Measurements from ENCODE around the gene GRIK4.

The GRIK4 gene

GRCh38 chr11:120642196-120642894 lies 130.8 kb downstream of the GRIK4 start:
- DNase-seq (ENCODE audit: low read depth): no peak

GRCh38 chr11:120643284-120643683 lies 131.7 kb downstream of the GRIK4 start:
- no peak for DNase-seq (ENCODE audit: low read depth)

DNA sequence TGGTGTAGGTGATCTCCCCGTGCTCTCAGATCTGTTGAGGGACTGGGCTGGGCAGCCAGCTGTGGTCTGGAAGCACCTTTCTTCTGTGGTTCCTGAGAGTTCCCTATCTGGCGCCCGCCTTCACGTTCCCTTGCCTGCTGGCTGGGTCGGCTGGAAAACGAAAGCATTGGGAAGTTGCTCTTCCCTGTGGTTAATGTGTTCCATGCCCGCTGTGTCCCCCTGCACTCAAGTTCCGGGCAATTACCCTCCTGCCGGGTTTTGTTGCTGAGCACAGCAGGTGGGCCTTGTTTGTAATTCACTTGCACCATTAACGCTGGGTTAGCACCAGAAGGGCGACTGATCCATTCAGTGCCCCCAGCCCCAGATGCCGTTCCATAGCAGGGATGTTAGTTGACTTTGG lies 134.1 kb downstream of the GRIK4 start:
- DNase-seq (ENCODE audit: low read depth): no peak

- no peak for DNase-seq (ENCODE audit: low read depth)
These were observed 134.7 kb downstream of the GRIK4 start for GRCh38 chr11:120646206-120646605.

GRCh38 chr11:120647681-120648080 lies 136.1 kb downstream of the GRIK4 start:
- no peak for DNase-seq (ENCODE audit: low read depth)

GRCh38 chr11:120648771-120649170 lies 137.2 kb downstream of the GRIK4 start:
- DNase-seq (ENCODE audit: low read depth): no peak

DNA sequence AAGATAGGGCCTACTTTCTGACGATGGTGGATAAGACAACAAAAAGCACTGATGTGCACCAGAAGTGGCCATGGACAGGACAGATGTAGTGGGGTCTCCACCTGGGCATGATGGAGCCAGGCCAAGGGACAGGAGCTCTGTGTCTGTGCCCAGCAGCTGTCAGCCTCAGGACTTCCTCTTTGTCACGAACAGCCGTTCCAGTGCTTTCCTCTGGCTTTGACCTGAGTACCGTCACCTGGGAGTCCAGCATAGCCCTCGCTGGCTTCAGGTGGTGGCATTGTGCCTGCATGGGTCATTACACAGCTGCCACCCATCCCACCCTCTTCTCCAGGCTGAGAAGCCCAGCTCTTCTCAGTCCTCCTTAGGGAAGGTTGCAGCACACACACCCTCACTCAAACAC lies 137.8 kb downstream of the GRIK4 start:
- DNase-seq (ENCODE audit: low read depth): no peak

GRCh38 chr11:120651396-120651795 lies 139.8 kb downstream of the GRIK4 start:
- no peak for DNase-seq (ENCODE audit: low read depth)

DNA sequence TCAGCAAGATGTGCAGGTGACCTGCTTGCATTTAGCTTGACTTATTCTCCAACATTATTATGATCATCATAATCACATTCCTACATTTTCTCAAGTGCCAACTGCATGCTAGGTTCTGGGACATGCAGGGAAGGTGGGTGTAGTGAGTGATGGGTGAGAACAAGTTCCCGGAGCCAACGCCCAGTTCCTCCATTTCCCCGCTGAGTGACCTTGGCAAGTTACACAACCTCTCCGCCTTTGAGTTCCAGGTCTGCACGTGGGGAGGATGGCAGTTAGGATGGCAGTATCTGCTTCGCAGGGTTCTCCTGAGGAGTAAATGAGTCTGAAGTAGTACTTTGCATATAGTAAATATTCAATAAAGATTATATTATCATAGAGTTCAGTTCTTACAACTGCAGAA lies 140.3 kb downstream of the GRIK4 start:
- DNase-seq (ENCODE audit: low read depth): no peak

GRCh38 chr11:120652705-120653335 lies 141.3 kb downstream of the GRIK4 start:
- DNase-seq (ENCODE audit: low read depth): no peak

GRCh38 chr11:120655589-120655988 lies 144.0 kb downstream of the GRIK4 start:
- DNase-seq (ENCODE audit: low read depth): no peak

- DNase-seq (ENCODE audit: low read depth): no peak
These were observed 145.9 kb downstream of the GRIK4 start for GRCh38 chr11:120657306-120658070.

DNA sequence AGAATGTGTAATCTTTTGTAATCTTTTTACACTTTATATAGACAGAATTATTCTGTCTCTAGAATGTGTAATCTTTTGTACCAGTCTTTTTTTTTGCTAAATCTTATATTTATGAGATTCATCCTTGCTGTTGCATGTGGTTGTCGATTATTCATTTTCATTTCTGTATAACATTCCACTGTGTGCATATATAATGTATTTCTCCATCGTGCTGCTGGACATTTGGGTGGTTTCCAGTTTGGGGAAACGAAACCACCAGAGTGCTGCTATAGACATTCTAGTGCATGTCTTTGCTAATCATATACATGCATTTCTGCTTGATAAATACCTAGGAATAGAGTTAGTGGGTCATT lies 146.5 kb downstream of the GRIK4 start:
- DNase-seq (ENCODE audit: low read depth): no peak

DNA sequence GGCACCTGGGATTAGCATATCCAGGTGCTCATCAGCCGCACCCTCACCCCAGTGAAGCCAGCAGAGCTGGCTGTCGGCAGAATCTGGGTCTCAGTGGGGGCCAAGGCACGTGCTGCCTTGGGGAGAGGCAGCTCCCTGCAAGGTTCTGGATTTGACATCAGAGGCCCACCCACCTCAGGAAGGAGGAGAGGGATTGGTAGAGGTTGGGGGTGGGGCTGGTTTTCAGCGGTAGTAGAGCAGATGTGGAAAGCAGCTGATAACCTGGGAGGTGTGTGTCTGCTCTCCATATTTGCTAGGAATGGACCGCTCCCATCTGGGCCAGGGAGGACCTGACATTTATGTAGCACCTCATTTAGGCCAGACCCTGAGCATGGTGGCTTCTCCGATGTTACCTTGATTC lies 147.5 kb downstream of the GRIK4 start:
- no peak for DNase-seq (ENCODE audit: low read depth)

GRCh38 chr11:120660024-120660565 lies 148.5 kb downstream of the GRIK4 start:
- DNase-seq (ENCODE audit: low read depth): no peak

DNA sequence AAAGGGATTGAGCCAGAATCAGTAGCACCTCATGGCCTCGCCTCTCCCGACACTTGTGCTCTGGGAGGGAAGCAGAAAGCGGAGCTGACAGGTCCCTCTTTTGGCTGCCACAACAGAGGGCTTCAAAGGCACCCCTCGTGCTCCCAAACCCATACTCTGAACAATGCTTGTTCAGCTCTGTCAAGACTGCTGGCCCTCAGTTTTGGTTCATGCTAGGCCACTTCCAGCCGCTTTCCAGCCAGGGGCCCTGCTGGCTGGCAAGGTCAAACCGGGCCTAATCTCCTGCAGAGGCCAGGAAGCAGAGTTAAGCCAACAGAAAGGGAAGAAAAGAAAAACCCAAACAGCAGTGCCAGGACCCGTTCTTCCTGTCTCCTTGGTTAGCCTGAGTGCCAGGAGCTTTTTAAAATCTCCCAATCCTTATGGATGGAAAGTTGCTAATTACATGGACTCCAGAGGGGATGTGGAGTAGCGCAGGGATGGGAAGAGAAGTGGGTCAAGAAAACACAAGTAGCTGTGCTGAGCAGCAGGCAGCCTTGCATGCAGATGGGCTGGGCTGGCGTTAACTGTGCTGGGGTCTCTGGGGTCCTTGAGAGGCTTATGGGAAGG lies 150.6 kb downstream of the GRIK4 start:
- no peak for DNase-seq (ENCODE audit: low read depth)

GRCh38 chr11:120663142-120663541 lies 151.6 kb downstream of the GRIK4 start:
- DNase-seq (ENCODE audit: low read depth): no peak

DNA sequence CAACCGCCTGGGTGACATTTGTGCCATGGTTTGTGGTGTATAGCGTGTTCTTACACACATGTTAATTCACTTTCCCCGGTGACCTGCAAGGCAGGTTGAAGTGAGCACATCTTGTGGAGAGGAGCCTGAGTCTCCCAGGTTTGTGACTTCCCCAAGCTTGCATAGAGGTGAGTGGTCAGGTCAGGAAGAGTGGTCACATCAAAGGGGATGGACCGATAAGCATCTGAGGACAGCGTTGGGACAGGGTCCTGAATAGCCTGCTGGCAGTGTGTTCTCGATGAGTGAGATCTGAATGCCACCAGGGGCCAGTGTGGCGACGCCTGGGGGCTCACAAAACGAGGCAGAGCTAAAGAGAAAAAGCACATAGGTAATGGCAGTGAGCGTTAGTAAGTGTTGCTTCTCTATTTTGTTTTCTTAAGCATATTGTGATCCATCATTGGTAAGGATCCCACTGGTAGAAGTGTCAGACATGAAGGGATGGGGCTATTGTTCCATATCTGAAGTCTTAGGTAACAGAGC lies 154.6 kb downstream of the GRIK4 start:
- no peak for DNase-seq (ENCODE audit: low read depth)

GRCh38 chr11:120667281-120667680 lies 155.7 kb downstream of the GRIK4 start:
- no peak for DNase-seq (ENCODE audit: low read depth)

- DNase-seq (ENCODE audit: low read depth): no peak
These were observed 156.4 kb downstream of the GRIK4 start for GRCh38 chr11:120667934-120668333.

DNA sequence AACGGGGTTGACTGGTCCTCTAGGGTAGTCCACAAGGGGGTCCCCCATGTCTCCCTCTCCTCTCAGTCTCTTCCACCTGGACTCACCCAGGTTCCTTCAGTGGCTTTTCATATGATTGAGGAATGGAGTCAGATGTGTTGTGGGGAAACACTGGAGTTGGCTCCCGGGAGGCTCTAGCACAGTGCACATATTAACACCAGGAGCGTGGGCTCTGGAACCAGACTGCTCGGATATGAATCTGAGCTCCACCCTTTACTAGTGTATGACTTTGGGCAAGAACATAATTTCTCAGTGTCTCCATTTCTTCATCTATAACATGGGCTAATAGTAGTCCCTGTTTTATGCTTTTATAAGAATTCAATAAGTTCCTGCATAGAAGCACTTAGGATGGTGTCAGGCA lies 157.0 kb downstream of the GRIK4 start:
- no peak for DNase-seq (ENCODE audit: low read depth)

- no peak for DNase-seq (ENCODE audit: low read depth)
These were observed 163.0 kb downstream of the GRIK4 start for GRCh38 chr11:120674542-120674941.

Data from GM04504 (cell line).